HepG2 (cell line): Measurements from ENCODE around the gene RPL18. TPM values are rescaled to one million over a fixed set of nuclear protein-coding genes. Genes with fewer than 3 reads are reported as not detected.

Source experiments
- ATAC-seq: fragments of 200-7000 bp; cut with Tn5 transposase; 3 replicates; pipeline ENCODE4 v1.9.1; 2020; ENCODE audit warnings: mild to moderate bottlenecking, moderate library complexity
- BruUV-seq: library from RNA; stranded (reverse); fragments of 400-500 nt; replicated peaks from 2 replicates; lab custom pipeline; 2021; lab: Mats Ljungman, UMichigan
- CTCF ChIA-PET: fragments of 300-600 bp; formaldehyde crosslinking; extraction: SDS; loops from one replicate; lab custom pipeline; 2021; ENCODE audit warnings: low total read pairs, inconsistent platforms, low intra/inter-chr PET ratio; lab: Yijun Ruan, JAX
- POLR2A ChIA-PET: fragments of 350-600 bp; sonication (Branson Sonifier 250); formaldehyde crosslinking; loops from one replicate; lab custom pipeline; 2020; ENCODE audit warnings: antibody characterized with exemption, inconsistent platforms; lab: Yijun Ruan, JAX
- DNase-seq: peaks from one replicate; pipeline ENCODE4 v3.0.0-alpha.2; 2015; ENCODE audit warnings: low spot score
- FAIRE-seq: peaks from 3 replicates; lab custom pipeline; 2011; peaks lifted over from hg19 to GRCh38; lab: Jason Lieb, UNC
- H2AFZ ChIP-seq: one replicate; pipeline ENCODE4 v1.6.1; 2011; ENCODE audit warnings: low read length, inconsistent platforms
- H3K27ac ChIP-seq: fragments of 300-600 bp; 3 replicates; pipeline ENCODE4 v1.8.0; 2011; ENCODE audit warnings: mixed run types, mild to moderate bottlenecking, mixed read lengths, low read length, inconsistent platforms; ENCODE audit not compliant: insufficient read depth; ENCODE audit errors: extremely low read length
- H3K27me3 ChIP-seq, 2 experiments: fragments of 200-600 bp in 1 of 2; 2 replicates in 1 of 2; 3 replicates in 1 of 2; pipeline versions ENCODE4 v1.6.0 to v1.8.0; 2011; ENCODE audit warnings: low read length in 2 of 2, mild to moderate bottlenecking in 2 of 2, moderate library complexity in 2 of 2, inconsistent platforms in 1 of 2; ENCODE audit not compliant: insufficient read depth in 2 of 2, control insufficient read depth in 1 of 2
- H3K36me3 ChIP-seq, 2 experiments: fragments of 200-600 bp in 1 of 2; replicated peaks in 1 of 2; 2 replicates in 1 of 2; 3 replicates in 1 of 2; pipeline versions ENCODE4 v1.5.1 to v1.8.0; 2011; ENCODE audit warnings: low read length in 2 of 2, inconsistent platforms in 1 of 2; ENCODE audit not compliant: insufficient read depth in 2 of 2, control insufficient read depth in 1 of 2
- H3K4me1 ChIP-seq: 2 replicates; pipeline ENCODE4 v1.5.1; 2012; ENCODE audit warnings: low read length, inconsistent platforms; ENCODE audit not compliant: insufficient read depth
- H3K4me2 ChIP-seq: 2 replicates; pipeline ENCODE4 v1.6.0; 2011; ENCODE audit warnings: low read depth, low read length, inconsistent platforms
- H3K4me3 ChIP-seq, 3 experiments: fragments of 200-600 bp in 1 of 3; sonication (generic), shearing (Covaris generic) in 1 of 3; replicated peaks in 1 of 3; 2 replicates each; pipeline ENCODE4 v1.5.1; 2011 to 2016; ENCODE audit warnings: low read length in 3 of 3, inconsistent platforms in 2 of 3, low read depth in 2 of 3, mild to moderate bottlenecking in 2 of 3, control low read depth in 1 of 3, mixed read lengths in 1 of 3; ENCODE audit not compliant: insufficient read depth in 1 of 3
- H3K79me2 ChIP-seq: one replicate; pipeline ENCODE4 v1.6.1; 2011; ENCODE audit warnings: low read length, inconsistent platforms; ENCODE audit not compliant: insufficient read depth
- H3K9ac ChIP-seq: 2 replicates; pipeline ENCODE4 v1.6.0; 2011; ENCODE audit warnings: mild to moderate bottlenecking, low read depth, low read length, inconsistent platforms; ENCODE audit not compliant: insufficient read depth
- H3K9me3 ChIP-seq: 2 replicates; pipeline ENCODE4 v1.5.1; 2012; ENCODE audit warnings: mild to moderate bottlenecking, low read length
- H4K20me1 ChIP-seq: 2 replicates; pipeline ENCODE4 v1.6.0; 2011; ENCODE audit warnings: inconsistent platforms, mild to moderate bottlenecking, low read length, moderate library complexity; ENCODE audit not compliant: insufficient read depth
- CBX1 ChIP-seq: IDR thresholded peaks from one replicate; pipeline ENCODE4 v1.6.1; 2016; ENCODE audit warnings: antibody characterized with exemption, low read depth
- EED ChIP-seq: sonication (generic); formaldehyde crosslinking; IDR thresholded peaks from 2 replicates; pipeline ENCODE4 v1.5.0; 2020; ENCODE audit warnings: mild to moderate bottlenecking, missing genetic modification reagents
- GLMP ChIP-seq: sonication (generic); formaldehyde crosslinking; IDR thresholded peaks from 2 replicates; pipeline ENCODE4 v1.9.0; 2021; ENCODE audit warnings: missing genetic modification reagents, mild to moderate bottlenecking, borderline replicate concordance
- HOXA7 ChIP-seq: sonication (generic); formaldehyde crosslinking; IDR thresholded peaks from 2 replicates; pipeline ENCODE4 v1.8.1; 2022; ENCODE audit warnings: mild to moderate bottlenecking, missing genetic modification reagents, moderate library complexity
- NFKBIZ ChIP-seq: IDR thresholded peaks from 2 replicates; pipeline ENCODE4 v1.6.1; 2018; ENCODE audit warnings: missing genetic modification reagents, missing compliant biosample characterization
- NFRKB ChIP-seq: fragments of 450-650 bp; IDR thresholded peaks from 2 replicates; pipeline ENCODE4 v1.6.1; 2017
- NKX3-1 ChIP-seq: sonication (generic); formaldehyde crosslinking; IDR thresholded peaks from 2 replicates; pipeline ENCODE4 v1.5.0; 2020; ENCODE audit warnings: missing genetic modification reagents
- SMAD3 ChIP-seq: sonication (generic); formaldehyde crosslinking; IDR thresholded peaks from 2 replicates; pipeline ENCODE4 v1.4.0; 2020; ENCODE audit warnings: missing genetic modification reagents
- TCF12 ChIP-seq, 2 experiments: fragments of 450-650 bp in 1 of 2; sonication (generic) in 1 of 2; formaldehyde crosslinking in 1 of 2; IDR thresholded peaks; 2 replicates each; pipeline versions ENCODE4 v1.6.1 to v1.8.0; 2017 to 2022; ENCODE audit warnings: antibody characterized with exemption in 1 of 2, mild to moderate bottlenecking in 1 of 2, missing genetic modification reagents in 1 of 2, moderate library complexity in 1 of 2
- ZNF18 ChIP-seq: sonication (generic); formaldehyde crosslinking; IDR thresholded peaks from 2 replicates; pipeline ENCODE4 v1.8.0; 2022; ENCODE audit warnings: mild to moderate bottlenecking, missing genetic modification reagents; ENCODE audit not compliant: insufficient replicate concordance
- ZNF180 ChIP-seq: sonication (generic); formaldehyde crosslinking; IDR thresholded peaks from 2 replicates; pipeline ENCODE4 v1.4.0; 2020; ENCODE audit warnings: low read depth, missing genetic modification reagents, borderline replicate concordance
- ZNF205 ChIP-seq: IDR thresholded peaks from 2 replicates; pipeline ENCODE4 v1.6.1; 2018; ENCODE audit warnings: missing biosample characterization, missing genetic modification reagents
- ZNF468 ChIP-seq: sonication (generic); formaldehyde crosslinking; IDR thresholded peaks from 2 replicates; pipeline ENCODE4 v1.8.0; 2022; ENCODE audit warnings: mild to moderate bottlenecking, moderate library complexity, missing genetic modification reagents
- ZNF564 ChIP-seq: sonication (generic); formaldehyde crosslinking; IDR thresholded peaks from 2 replicates; pipeline ENCODE4 v1.8.1; 2023; ENCODE audit warnings: mild to moderate bottlenecking, missing genetic modification reagents
- WGBS: methylation state at CpG from one replicate; pipeline ENCODE4 v1.1.6; 2017; ENCODE audit warnings: low lambda C conversion rate; 5-methylcytosine and 5-hydroxymethylcytosine counted together
- in situ Hi-C: cut with HindIII; loops from 2 replicates; pipeline ENCODE4 v1.10.0; 2017; ENCODE audit warnings: low pct_unique_long_range_greater_than_20kb; ENCODE audit not compliant: extremely low pct_ligation_motif_present
- intact Hi-C: fragments of 100-400 bp; cut with micrococcal nuclease; formaldehyde crosslinking; loops from one replicate; pipeline ENCODE4 v1.10.0; 2022; ENCODE audit not compliant: unreplicated experiment
- polyA plus RNA-seq, 8 experiments: library from polyadenylated mRNA; depleted of rRNA in 3 of 8; stranded (reverse) in 7 of 8; unstranded in 1 of 8; fragments of >200 nt; fragmentation: Illumina TruSeq in 4 of 8; extraction: Trizol in 4 of 8; gene quantifications; 2 replicates each; pipeline versions ENCODE4 v1.2.1 to v1.2.3, GENCODE V29; 2011 to 2016; ENCODE audit warnings: low read depth in 4 of 8, missing spikeins in 1 of 8, mixed read lengths in 1 of 8; ENCODE audit not compliant: insufficient read depth in 1 of 8
- total RNA-seq, 5 experiments: library from RNA; depleted of rRNA; stranded (reverse); fragments of >200 nt; fragmentation: Illumina TruSeq; extraction: Trizol; gene quantifications; 2 replicates each; pipeline ENCODE4 v1.2.3, GENCODE V29; 2016; ENCODE audit warnings: low read depth in 1 of 5
- TF ChIP-seq, protein P1 (sequence below): sonication (generic); formaldehyde crosslinking; IDR thresholded peaks from 2 replicates; pipeline ENCODE4 v1.5.0; 2020; ENCODE audit warnings: missing genetic modification reagents
- TF ChIP-seq, protein P2 (sequence below): sonication (generic); formaldehyde crosslinking; IDR thresholded peaks from 2 replicates; pipeline ENCODE4 v1.4.0; 2020; ENCODE audit warnings: missing genetic modification reagents, mild to moderate bottlenecking, borderline replicate concordance

Gene RPL18
- total and polyA plus RNA-seq, 2 of the 13 experiments (the other 11 are each of a cell fraction or from before 2014, with no cell fraction given): 1,485 to 1,639 TPM

DNA sequence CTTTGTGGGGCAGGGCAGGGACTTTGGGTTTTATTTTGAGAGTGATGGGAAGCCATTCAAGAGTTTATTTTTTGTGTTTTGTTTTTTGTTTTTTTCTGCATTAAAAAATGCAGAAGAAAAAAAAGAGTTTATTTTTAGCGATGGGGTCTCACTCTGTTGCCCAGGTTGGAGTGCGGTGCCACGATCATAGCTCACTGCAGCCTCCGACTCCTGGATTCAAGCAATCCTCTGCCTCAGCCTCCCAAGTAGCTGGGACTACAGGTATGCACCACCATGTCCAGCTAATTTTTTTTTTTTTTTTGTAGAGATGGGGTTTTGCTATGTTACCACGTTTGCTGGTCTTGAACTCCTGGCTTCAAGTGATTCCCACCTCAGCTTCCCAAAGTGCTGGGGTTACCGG, 39.5 kb upstream of the RPL18 start:
- TF ChIP-seq ZNF205 (CRISPR knock-in tag) (no peak), NKX3-1 (no peak), HOXA7 (CRISPR knock-in tag) (no peak), ZNF18 (CRISPR knock-in tag) (no peak), GLMP (CRISPR knock-in tag) (no peak), CBX1 (no peak), ZNF180 (CRISPR knock-in tag) (no peak), TCF12 (IDR thresholded peaks at IDR 0.05) (no peak), TCF12 (CRISPR knock-in tag; IDR thresholded peaks at IDR 0.05) (no peak), ZNF564 (CRISPR knock-in tag) (no peak), NFKBIZ (CRISPR knock-in tag) (no peak), ZNF468 (CRISPR knock-in tag) (no peak), EED (no peak), SMAD3 (CRISPR knock-in tag) (no peak), NFRKB (no peak)
- TF ChIP-seq, protein P1, sequence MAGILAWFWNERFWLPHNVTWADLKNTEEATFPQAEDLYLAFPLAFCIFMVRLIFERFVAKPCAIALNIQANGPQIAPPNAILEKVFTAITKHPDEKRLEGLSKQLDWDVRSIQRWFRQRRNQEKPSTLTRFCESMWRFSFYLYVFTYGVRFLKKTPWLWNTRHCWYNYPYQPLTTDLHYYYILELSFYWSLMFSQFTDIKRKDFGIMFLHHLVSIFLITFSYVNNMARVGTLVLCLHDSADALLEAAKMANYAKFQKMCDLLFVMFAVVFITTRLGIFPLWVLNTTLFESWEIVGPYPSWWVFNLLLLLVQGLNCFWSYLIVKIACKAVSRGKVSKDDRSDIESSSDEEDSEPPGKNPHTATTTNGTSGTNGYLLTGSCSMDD (CRISPR knock-in tag): no peak
- TF ChIP-seq, protein P2, sequence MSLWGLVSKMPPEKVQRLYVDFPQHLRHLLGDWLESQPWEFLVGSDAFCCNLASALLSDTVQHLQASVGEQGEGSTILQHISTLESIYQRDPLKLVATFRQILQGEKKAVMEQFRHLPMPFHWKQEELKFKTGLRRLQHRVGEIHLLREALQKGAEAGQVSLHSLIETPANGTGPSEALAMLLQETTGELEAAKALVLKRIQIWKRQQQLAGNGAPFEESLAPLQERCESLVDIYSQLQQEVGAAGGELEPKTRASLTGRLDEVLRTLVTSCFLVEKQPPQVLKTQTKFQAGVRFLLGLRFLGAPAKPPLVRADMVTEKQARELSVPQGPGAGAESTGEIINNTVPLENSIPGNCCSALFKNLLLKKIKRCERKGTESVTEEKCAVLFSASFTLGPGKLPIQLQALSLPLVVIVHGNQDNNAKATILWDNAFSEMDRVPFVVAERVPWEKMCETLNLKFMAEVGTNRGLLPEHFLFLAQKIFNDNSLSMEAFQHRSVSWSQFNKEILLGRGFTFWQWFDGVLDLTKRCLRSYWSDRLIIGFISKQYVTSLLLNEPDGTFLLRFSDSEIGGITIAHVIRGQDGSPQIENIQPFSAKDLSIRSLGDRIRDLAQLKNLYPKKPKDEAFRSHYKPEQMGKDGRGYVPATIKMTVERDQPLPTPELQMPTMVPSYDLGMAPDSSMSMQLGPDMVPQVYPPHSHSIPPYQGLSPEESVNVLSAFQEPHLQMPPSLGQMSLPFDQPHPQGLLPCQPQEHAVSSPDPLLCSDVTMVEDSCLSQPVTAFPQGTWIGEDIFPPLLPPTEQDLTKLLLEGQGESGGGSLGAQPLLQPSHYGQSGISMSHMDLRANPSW (CRISPR knock-in tag): no peak
- 63% methylated on average over 6 of the region's 6 CpGs for WGBS
- no peak overlapping the region for H3K27ac ChIP-seq
- FAIRE-seq (no peak), ATAC-seq (no peak), DNase-seq (no peak)
- no peaks in the 10 kb centered on the region for H3K4me1 ChIP-seq
- H4K20me1 ChIP-seq: no peaks in the 10 kb centered on the region
- H3K9me3 ChIP-seq: no peaks in the 10 kb centered on the region
- ChIA-PET POLR2A (no interaction called here), CTCF (no interaction called here)
- H3K4me2 ChIP-seq: no peak overlapping the region
- H3K79me2 ChIP-seq: no peaks in the 10 kb centered on the region
- in situ Hi-C loops (no loop called here), intact Hi-C loops (no loop called here)
- H3K27me3 ChIP-seq: peaks cover 0 to 1% of the 10 kb centered on the region in 2 experiments; a peak in 2 of 5 replicates
- no peak overlapping the region for H3K9ac ChIP-seq
- H2AFZ ChIP-seq: no peak overlapping the region
- BruUV-seq: no TSS peak
- no peaks in the 10 kb centered on the region for H3K36me3 ChIP-seq
- no peak overlapping the region for H3K4me3 ChIP-seq
